ENCODE results near the gene IBA57. TPM values are rescaled to one million over a fixed set of nuclear protein-coding genes. Genes with fewer than 3 reads are reported as not detected.

The IBA57 gene
- polyA plus RNA-seq, 2 of the 4 experiments (the other 2 are of a cell fraction), result 1.5 to 2.2 TPM

- TF ChIP-seq SREBF2 (IDR thresholded peaks at IDR 0.05) (no peak), CBX2 (IDR thresholded peaks at IDR 0.05; ENCODE audit: borderline replicate concordance, low read depth) (no peak), KDM1A (IDR thresholded peaks at IDR 0.05; ENCODE audit: low read depth) (no peak), ZFP36 (IDR thresholded peaks at IDR 0.05; ENCODE audit: borderline replicate concordance, partially characterized antibody) (no peak)
- TF ChIP-seq, protein P1, sequence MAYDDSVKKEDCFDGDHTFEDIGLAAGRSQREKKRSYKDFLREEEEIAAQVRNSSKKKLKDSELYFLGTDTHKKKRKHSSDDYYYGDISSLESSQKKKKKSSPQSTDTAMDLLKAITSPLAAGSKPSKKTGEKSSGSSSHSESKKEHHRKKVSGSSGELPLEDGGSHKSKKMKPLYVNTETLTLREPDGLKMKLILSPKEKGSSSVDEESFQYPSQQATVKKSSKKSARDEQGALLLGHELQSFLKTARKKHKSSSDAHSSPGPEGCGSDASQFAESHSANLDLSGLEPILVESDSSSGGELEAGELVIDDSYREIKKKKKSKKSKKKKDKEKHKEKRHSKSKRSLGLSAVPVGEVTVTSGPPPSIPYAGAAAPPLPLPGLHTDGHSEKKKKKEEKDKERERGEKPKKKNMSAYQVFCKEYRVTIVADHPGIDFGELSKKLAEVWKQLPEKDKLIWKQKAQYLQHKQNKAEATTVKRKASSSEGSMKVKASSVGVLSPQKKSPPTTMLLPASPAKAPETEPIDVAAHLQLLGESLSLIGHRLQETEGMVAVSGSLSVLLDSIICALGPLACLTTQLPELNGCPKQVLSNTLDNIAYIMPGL (CRISPR knock-in tag; IDR thresholded peaks at IDR 0.05; ENCODE audit: borderline replicate concordance), result no peak
Observed at GRCh38 chr1:228213917-228214808, 48.6 kb downstream of the IBA57 start (continued).

DNA sequence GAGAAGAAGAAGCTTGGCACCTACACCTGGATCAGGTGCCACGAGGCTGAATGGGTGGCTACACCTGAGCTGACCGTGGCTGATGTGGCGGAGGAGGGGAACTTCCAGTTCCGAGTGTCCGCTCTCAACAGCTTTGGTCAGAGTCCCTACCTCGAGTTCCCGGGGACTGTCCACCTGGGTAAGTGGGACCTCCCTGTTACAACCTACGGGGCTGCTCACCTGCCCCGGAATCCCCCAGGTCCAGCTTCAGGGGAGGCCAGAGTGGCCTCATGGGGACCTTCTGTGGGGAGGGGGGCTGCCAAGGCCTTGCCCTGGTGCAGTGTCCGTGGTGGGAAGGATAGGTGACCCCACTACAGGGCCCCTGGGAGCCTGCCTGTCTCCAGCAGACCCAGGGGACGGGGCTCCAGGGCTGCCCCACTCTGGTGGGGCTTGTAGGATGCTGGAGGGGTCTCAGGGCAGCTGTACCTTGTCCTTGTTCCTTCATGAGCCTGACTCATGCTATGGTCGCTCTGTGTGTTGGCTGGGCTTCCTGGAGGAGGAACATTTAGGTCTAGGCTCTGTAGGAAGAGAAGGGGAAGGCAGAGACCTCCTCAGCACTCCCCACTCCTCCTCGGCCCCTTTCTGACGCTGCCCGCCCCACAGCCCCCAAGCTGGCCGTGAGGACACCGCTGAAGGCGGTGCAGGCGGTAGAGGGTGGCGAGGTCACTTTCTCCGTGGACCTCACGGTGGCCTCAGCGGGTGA, 49.5 kb downstream of the IBA57 start:
- Histone ChIP-seq H3K4me1 (peaks cover 15% of the 10 kb centered on the region), H3K9me3 (no peaks in the 10 kb centered on the region), H3K4me3 (no peak overlapping the region), H3K27ac (no peak overlapping the region), H3K4me2 (no peak overlapping the region)
- WGBS (ENCODE audit: missing lambda C conversion rate), result 95% methylated on average over 16 of the region's 23 CpGs
- no peak for ATAC-seq
- TF ChIP-seq HEYL (CRISPR knock-in tag; IDR thresholded peaks at IDR 0.05), result no peak
- no peak for TF ChIP-seq MAFK (IDR thresholded peaks at IDR 0.05; ENCODE audit: partially characterized antibody)
- TF ChIP-seq JUNB (IDR thresholded peaks at IDR 0.05), result no peak
- TF ChIP-seq JUN (IDR thresholded peaks at IDR 0.05), result no peak
- TF ChIP-seq TFCP2L1 (CRISPR knock-in tag; IDR thresholded peaks at IDR 0.05), result no peak
- TF ChIP-seq, protein P2, sequence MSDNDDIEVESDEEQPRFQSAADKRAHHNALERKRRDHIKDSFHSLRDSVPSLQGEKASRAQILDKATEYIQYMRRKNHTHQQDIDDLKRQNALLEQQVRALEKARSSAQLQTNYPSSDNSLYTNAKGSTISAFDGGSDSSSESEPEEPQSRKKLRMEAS (IDR thresholded peaks at IDR 0.05), result no peak
- no peak for TF ChIP-seq FOSB (CRISPR knock-in tag; IDR thresholded peaks at IDR 0.05)
- no peak for FAIRE-seq
- ChIA-PET CTCF (interaction anchor here (0.6 to 1.6 kb wide), 9 partner anchors 8 to 301 kb away, joined by 3 to 5 read pairs (median 3); no protein-coding TSS in a partner anchor), POLR2A (no interaction called here)
- no peak for DNase-seq (ENCODE audit: low read depth in 1 of 2, low spot score in 1 of 2)

DNA sequence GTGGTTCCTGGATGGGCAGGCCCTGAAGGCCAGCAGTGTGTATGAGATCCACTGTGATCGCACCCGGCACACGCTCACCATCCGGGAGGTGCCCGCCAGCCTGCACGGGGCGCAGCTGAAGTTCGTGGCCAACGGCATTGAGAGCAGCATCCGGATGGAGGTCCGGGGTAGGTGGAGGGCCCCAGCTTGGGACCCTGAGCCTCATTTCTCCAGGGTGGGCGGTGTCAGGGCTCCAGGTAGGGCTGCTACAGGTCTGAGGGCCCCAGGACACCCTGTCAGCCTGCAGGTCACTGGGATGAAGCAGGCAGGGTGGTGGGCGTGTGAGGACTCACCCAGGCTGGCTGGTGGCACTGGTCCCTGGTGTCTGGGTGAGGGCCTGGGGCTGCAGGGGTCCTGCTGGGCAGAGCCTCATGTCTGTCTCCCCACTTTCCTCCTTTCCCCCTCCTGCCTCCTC, 50.1 kb downstream of the IBA57 start:
- no peak for TF ChIP-seq EP300 (IDR thresholded peaks at IDR 0.05)
- no peak for TF ChIP-seq SMC3 (IDR thresholded peaks at IDR 0.05)
- TF ChIP-seq MAFK (IDR thresholded peaks at IDR 0.05; ENCODE audit: partially characterized antibody), result no peak
- no peak for TF ChIP-seq RFX5 (IDR thresholded peaks at IDR 0.05)
- TF ChIP-seq, protein P3, sequence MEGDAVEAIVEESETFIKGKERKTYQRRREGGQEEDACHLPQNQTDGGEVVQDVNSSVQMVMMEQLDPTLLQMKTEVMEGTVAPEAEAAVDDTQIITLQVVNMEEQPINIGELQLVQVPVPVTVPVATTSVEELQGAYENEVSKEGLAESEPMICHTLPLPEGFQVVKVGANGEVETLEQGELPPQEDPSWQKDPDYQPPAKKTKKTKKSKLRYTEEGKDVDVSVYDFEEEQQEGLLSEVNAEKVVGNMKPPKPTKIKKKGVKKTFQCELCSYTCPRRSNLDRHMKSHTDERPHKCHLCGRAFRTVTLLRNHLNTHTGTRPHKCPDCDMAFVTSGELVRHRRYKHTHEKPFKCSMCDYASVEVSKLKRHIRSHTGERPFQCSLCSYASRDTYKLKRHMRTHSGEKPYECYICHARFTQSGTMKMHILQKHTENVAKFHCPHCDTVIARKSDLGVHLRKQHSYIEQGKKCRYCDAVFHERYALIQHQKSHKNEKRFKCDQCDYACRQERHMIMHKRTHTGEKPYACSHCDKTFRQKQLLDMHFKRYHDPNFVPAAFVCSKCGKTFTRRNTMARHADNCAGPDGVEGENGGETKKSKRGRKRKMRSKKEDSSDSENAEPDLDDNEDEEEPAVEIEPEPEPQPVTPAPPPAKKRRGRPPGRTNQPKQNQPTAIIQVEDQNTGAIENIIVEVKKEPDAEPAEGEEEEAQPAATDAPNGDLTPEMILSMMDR (IDR thresholded peaks at IDR 0.05), result no peak
- TF ChIP-seq, protein P2 (IDR thresholded peaks at IDR 0.05), result no peak
- no peak for TF ChIP-seq HOXA7 (CRISPR knock-in tag; IDR thresholded peaks at IDR 0.05)
- TF ChIP-seq CHD4 (IDR thresholded peaks at IDR 0.05; ENCODE audit: borderline replicate concordance), result no peak
- TF ChIP-seq, protein P4, sequence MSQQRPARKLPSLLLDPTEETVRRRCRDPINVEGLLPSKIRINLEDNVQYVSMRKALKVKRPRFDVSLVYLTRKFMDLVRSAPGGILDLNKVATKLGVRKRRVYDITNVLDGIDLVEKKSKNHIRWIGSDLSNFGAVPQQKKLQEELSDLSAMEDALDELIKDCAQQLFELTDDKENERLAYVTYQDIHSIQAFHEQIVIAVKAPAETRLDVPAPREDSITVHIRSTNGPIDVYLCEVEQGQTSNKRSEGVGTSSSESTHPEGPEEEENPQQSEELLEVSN (IDR thresholded peaks at IDR 0.05; ENCODE audit: borderline replicate concordance, low read depth), result no peak
- TF ChIP-seq HDAC2 (IDR thresholded peaks at IDR 0.05), result no peak
- no peak for TF ChIP-seq CHD2 (IDR thresholded peaks at IDR 0.05; ENCODE audit: low read length, partially characterized antibody)
- TF ChIP-seq CBX2 (IDR thresholded peaks at IDR 0.05; ENCODE audit: borderline replicate concordance, low read depth), result no peak
- no peak for TF ChIP-seq USF2 (IDR thresholded peaks at IDR 0.05)
- no peak for TF ChIP-seq FOSB (CRISPR knock-in tag; IDR thresholded peaks at IDR 0.05)
- TF ChIP-seq PHF8 (IDR thresholded peaks at IDR 0.05; ENCODE audit: borderline replicate concordance, low read depth), result no peak
- no peak for TF ChIP-seq SREBF2 (IDR thresholded peaks at IDR 0.05)
- no peak for TF ChIP-seq POLR2AphosphoS2 (conservative IDR thresholded peaks at IDR 0.05; ENCODE audit: low read length)
- no peak for TF ChIP-seq BHLHE40 (IDR thresholded peaks at IDR 0.05; ENCODE audit: low read depth, low read length)
- Histone ChIP-seq H3K4me2 (no peak overlapping the region), H3K4me1 (peaks cover 9% of the 10 kb centered on the region; the same call in 2 of the 3 replicates), H3K27ac (no peak overlapping the region), H3K9me3 (no peaks in the 10 kb centered on the region), H3K4me3 (no peak overlapping the region)
- no peak for FAIRE-seq
- ChIA-PET POLR2A (no interaction called here), CTCF (interaction anchor here (0.6 to 1.2 kb wide), 3 partner anchors 8 to 85 kb away, joined by 3 read pairs; no protein-coding TSS in a partner anchor)
- no peak for ATAC-seq
- 91% methylated on average over 12 of the region's 13 CpGs for WGBS (ENCODE audit: missing lambda C conversion rate)
- DNase-seq (ENCODE audit: low read depth in 1 of 2, low spot score in 1 of 2), result no peak

Data from A549 (cell line).